Stimulated activated naive CD8-positive, alpha-beta T cell treated with anti-CD3 and anti-CD28 coated beads, Interleukin-15, Interleukin-2, amounts not matched to agents 100 U/mL and 50 U/mL, for 24 hours (primary cell): ENCODE data around the gene WDR91.

Experiments used
- ATAC-seq: fragments of 150-1000 bp; cut with Tn5 transposase; one replicate; pipeline ENCODE4 v1.10.0; 2021
- DNase-seq: peaks from one replicate; pipeline ENCODE4 v3.0.0; 2021

WDR91 gene

DNA sequence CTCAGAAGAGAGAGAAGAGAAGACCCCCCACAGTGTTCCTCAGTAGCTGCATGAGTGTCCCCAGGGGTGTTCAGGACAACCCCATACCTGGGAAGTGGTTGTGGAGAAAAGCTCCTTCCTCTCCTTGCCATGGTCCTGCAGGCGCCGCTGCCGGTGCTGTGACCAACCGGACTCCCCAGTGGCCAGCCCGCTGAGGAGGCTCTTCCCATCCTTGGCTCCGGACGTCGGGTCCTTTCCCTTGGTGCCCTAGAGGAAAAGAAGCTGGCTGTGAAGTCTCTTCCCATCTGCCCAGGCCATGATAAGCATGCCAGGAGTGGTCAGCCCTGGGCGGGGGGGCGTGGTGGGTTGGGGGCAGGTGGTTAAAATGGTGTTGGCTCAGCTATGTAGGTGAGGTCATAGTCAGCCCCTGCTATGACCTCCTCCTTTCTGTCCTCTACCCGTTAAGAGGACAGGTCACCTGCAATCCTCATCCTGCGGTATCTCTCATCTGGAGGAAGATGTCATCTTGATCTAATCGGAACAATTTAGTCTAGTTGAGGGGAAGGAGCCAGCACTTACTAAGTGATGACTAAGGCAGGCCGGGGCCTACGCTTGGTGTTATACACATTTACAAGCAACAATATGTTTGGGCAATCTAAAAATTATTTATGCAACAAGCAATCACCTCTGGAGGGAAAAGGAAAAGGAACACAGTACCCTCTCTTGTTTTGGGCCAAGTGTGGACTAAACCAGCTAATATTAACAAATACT, 13.2 kb downstream of the WDR91 start:
- DNase-seq (no peak), ATAC-seq (peak; percentile 53)

DNA sequence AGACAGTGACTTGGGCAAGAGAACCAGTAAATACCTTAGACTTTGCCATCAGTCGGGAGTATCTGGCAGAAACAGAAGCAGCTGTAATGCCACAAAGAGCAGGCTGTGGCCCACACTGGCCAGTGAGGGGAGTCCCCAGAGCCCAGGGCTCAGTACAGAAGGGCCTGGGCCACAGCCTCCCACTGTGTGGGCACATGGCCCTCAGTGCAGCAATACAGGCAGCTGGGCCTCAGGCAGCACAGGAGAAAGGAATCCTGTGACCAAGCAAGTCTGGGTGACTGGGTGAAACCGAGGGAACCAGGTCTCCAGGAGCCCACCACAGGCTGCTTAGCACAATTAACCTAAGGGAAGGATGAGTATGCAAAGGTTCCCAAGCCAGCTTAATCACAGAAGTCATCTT, 14.0 kb downstream of the WDR91 start:
- no peak for ATAC-seq

DNA sequence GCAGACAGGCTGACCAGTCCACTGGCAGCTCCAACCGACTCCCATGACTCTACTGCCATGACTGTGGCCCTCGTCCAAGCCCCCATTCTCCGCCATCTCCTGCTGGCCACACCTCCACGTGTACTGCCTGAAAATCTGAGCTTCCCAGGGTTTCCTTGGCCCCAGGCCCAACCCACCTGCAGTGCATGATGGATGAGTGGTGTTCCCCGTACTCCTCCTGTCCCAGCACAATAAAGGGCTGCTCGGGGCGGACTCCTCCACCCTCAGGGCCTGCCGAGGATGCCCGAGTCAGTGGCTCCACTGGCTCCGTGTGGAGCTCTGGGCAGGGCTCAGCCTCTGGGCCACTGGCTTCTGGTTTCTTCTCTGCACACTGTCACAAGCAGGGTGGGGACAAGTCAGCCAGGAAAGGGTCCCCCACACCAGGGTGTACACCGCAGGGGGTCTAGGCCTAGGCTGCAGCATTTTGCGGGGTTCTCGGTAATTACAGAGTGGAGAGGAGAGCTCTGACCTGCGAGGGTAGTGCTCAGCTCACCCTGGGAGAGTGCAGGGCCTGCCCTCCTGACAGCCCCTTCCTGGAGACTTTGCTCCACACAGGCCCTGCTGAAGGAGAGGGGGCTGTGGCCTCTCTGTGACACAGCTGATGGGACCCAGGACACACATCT, 15.2 kb downstream of the WDR91 start:
- ATAC-seq = no peak
- no peak for DNase-seq

More for the DNA sequence above, 14.0 kb downstream of the WDR91 start:
- no peak for DNase-seq

DNA sequence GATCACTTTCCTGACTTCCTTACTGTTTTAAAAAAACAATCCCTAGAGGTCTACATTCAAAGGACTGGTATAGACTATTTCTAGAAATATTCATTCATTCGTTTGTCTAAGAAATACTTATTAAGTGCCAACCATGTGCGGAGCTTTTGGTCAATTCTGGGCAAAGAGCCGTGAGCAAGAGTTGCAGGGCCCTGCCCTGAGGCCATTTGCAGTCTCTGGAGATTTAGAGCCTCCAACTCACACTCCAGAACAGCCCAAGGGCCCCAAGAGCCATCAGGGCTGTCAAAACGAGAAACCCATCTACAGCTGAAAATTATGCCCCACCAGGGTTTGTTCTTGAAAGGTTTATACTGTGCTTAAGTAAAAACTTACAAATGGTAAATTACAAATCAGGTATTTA, 16.2 kb downstream of the WDR91 start:
- ATAC-seq = no peak
- DNase-seq = no peak

DNA sequence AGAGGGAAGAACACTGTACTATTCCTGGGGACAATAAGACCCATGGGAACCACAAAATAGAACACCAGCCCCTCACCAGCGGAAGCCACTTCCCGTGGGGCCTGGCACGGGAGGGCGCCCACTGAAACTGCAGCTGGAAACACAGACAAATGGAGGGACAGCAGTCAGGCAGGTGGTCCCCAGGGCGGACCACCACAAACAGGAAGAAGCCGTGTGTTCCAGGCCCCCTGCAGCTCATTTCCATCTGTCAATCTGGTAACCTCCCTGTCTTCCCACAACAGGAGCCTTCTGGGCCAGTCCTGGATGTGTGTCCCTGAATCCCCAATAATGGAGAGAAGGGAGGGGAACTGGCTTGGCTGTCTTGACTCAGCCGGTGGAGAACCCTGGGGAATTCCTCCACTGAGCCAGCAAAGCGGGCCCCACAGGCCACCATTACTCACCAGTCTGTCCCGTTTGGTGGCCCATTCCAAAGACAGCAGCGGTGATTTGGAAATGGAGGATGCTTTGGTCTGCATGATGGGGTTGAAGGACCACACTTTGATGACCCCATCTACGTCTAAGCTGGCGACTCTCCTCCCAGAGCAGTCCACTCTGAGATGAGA, 16.7 kb downstream of the WDR91 start:
- DNase-seq (no peak), ATAC-seq (no peak)

DNA sequence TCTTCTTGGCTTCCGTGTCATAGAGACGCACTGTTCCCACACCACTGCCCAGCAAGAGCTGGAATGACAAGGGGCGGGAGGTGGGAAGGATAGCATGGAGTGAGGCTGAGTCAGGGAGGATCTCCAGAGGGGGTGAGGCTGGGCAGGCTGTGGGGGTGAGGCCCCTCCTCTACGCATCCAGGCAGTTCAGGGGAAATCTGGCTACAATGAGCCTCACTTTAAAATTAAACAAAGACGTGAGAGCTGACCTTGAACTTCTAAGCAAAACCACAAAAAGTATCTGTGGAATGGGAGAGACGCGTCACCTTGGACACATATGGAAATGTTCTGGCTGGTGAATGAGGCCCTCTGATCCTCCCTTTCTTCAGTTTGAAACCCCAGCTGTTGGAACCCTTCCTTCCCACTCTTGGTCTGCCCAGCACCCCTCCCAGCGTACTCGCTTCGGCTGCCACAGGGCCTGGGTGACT, 17.7 kb downstream of the WDR91 start:
- no peak for ATAC-seq
- DNase-seq = no peak

DNA sequence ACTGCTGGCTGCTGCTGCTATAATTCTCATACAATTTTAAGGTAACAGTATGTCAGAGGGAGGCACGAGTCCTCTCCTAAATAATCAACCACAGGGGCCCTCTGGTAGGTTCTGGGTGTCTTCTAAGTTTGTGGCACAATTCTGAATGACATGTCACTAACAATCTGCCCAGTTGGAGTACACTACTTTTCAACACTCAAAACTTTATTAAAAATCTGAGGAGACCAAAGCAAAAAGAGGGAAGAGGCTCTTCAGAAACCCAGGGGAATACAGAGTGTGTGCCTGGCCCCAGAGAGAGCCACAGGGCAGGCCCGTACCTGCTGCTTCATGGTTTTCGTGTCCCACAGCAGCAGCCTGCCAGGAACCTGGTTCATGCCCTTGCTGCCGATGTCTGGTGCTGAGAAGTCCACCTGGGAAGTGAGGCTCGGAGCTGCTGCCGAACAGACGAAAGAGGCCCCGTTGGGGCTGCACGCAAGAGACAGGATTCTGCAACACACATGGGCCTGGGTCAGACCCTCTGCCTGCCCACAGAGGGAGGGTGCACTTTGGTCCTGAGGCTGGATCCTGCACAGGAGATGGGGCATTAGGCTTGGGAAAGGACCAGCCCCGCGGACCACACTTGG, 18.3 kb downstream of the WDR91 start:
- no peak for DNase-seq
- no peak for ATAC-seq

DNA sequence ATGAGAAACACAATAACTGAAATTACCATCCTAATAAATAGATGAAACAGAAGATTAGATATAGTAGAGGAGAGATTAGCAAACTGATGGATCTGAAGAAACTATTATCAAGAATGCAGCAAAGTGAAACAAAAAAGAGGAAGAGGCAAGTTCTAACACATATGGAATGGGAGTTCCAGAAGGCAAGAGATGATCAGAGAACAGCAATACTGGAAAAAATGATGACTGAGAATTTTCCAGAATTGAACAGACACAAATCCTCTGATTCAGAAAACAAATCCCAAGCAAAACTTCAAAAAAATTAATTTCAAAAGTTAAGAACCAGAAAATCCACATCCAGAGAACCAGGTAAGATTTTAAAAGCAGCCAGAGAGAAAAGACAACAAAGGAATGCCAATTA, 20.6 kb downstream of the WDR91 start:
- no peak for ATAC-seq
- no peak for DNase-seq

DNA sequence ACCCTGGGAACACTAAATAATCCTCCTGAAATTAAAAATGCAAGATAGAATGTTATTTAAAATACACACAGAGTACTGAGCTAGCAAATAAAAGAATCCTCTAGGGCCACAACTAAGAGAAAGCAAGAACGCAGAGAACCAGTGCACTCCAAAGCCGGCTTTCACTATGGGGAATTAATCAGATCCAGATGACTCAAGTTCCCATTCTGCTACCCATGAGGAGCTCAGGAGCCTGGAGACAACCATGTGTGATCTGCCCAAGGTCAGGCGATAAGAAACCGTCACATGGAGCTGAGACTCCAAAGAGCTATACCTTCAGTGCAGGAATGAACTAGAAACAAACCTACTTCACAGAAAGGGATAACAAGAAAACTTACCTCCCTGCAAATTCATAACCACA, 21.4 kb downstream of the WDR91 start:
- ATAC-seq (no peak), DNase-seq (no peak)

DNA sequence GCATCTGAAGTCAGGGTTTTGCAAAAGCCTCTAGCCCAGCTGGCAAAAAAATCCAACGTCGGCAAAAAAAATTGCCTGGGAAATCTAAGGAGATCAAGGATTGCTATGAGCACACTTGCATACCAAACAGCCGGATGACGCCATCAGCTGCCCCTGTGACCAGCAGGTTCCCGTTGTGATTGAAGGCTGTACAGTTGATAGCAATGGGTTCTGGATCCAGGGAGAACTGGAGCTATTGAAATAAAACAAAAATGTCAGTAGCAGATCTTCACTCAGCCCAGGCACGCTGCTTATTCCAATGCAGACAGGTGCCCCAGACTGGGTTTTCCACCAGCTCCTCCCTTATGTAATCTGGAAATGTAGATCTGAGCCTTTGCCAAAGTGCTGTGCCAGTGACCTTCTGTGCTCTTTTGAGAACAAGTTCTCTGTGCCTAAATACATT, 22.1 kb downstream of the WDR91 start:
- ATAC-seq (no peak), DNase-seq (no peak)

DNA sequence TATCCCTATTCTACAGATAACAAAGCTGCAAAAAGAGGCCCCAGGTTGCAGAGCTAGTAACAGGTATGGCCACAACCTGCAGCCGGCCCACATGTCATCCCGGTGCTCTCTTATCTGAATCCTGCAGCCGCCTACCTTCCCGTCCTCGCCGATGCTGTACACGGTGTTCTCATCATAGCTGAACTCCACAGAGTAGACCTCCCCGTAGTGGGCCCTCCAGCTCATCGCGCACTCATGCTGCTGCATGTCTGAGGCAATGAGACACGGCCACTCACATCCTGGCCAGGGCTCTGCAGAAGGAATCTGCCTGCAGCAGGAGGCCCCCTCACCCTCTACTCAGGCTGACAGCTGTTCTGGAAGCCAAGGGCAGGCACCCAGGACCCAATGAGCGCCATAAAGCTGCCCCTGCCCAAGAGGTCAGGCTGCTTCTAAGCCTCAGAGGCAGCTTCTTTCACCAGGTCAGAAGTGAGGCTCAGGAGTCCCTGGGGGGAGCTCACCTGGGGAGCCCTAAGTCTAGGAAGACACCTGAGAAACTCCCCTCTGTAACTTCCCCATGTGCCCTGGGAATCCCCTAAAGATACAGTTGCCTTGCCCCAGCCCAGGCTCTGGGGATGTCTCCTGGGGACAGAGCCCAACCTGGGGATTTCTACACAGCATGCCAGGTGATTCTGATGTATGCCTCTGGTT, 22.9 kb downstream of the WDR91 start:
- no peak for DNase-seq
- peak; percentile 44 for ATAC-seq

DNA sequence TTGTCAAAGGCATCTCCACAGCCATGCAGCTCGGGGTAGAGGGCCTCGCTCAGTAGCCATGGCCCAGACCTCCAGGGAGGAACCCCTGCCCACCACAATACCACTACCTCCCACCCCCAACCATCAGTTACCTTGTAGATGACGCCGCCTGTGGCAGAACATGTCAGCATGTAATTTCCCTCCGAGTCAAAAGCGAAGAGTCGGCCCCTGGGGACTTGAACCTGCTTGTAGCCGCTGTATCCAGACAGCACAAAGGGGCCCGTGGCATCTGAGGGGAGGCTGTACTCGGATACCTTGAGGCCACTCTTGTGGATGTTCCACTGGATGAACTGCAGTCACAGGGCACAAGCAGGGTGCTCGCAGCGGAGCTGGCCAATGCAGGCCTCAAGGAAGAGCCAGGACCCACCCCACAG, 24.5 kb downstream of the WDR91 start:
- ATAC-seq (peak; percentile 72), DNase-seq (peak; percentile 38)

DNA sequence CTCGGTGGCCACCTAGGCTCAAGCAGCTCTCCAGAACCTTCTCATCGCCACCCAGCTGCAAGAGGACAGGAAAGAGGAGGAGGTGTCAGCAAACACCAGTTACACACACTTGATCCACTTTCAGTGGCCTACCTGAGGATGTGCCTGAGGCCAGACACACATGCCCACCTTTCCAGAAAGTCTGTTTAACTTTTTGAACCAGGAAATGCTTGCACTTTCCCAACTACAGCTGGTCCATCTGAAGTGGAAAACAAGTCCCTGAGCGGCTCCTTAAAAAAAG, 25.1 kb downstream of the WDR91 start:
- ATAC-seq = no peak
- no peak for DNase-seq

DNA sequence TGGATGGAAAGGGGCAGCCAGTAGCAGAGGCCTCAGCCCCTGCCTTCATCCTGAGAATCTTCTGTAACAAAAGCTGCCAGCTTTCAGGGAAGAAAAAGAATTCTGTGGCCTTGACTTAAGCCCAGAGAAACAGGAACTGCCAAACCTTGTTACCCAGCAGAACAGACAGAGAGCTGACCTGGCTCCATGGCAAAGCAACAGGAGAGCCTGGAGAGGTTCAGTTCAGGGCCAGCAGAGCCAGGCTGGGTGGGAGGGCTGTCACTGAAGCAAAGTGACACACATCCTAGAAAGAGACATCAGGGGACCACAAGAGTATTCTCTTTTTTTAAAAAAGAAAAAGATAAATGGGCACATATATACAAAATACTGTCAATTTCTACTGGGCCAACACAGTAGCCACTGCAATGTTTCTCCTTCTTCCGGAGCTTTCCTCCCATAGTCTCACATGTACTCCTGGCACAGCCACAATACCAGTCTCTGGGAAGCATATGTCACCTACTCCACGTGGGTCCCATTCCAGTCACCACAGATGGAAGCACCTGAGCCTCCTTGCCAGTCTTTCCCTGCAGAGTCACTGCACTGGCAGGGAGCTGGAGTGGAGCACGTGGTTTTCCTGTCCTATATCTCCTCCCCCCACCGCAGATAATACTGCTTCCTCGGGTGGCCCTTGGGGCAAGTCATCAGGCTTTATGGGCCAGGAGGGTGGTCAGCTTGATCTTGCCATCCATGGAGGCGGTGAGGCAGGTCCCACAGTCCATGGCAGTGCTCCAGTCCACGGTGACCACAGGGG, 25.7 kb downstream of the WDR91 start:
- no peak for DNase-seq
- no peak for ATAC-seq

DNA sequence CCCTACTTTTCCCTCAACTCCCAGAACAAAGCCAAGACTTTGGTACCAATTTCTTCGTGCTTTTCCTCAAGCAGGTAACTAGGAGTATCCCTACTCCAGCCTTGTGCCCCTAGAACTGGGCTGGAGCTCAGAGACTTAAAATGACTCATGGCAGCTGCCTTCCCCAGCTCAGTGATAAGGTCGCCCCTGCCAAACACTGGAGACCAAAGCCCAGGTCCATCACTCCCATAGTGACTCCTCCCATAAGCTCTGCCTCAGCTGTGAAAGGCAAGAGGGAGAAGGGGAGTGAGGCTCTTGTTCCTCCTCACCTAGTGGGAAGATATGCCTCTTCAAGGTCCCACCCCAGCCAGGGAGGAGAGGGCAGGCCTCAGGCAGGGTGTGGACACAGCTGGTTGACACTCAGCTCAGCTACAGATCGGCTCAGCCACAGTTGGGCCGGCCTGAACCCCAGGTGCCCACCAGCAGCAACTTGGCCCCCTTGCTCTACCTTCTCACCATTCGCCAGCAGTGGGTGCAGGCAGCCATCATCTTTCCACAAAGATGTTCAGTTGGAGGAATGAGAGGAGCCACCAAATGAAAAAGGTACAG, 27.0 kb downstream of the WDR91 start:
- DNase-seq (no peak), ATAC-seq (no peak)

DNA sequence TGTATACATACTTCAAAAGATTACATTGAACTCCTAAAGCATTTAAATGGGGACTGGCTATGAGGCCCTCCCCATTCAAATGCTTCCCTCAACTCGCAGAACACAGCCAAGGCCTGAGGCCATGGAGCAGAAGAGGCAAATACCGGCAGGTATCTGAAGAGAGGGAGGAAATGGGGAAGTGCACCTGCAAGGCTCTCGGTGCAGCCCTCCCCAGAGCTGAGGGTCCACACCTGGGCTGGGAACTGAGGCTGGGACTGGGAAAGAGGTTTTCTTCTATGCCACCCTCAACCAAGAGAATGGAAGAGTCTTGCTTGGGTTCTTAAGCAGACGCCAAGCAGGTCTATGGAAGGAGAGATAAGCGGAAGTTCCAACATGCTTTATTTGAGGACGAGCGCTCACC, 27.8 kb downstream of the WDR91 start:
- ATAC-seq = no peak
- DNase-seq = no peak

DNA sequence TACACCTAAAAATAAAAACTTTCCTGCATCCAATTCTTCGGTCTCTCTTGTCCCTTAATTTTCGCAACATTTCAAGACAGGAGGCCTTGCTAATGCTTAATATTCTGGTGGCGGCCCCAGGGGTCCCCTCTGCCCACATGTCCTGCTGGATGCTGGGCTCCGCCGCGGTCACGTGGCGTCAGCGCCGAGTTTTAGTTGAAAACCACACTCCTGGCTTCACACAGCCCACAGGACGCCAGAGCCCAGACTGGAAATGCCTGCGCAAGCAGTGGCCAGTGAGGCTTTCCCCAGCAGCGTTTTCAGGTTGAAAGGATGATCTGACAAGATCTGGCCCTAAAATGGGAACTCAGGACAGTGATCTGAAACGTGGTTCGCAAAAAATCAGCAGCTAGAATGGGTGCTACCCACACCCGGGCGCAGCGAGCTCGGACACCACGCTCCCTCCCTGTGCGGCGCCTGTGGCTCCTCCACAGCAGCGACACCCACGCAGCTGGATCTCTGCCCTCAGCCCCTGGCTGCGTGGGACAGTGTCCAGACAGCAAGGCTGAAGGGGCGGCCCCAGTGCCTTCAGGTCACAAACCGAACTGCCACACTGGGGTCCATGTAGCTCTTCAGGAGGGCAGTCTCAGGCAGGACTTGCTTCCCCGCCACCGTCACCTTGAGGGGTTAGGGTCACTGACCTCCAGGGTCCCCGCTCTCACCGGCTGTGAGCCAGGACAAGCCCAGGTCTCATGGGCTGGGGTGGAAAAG, 29.2 kb downstream of the WDR91 start:
- no peak for DNase-seq
- no peak for ATAC-seq

DNA sequence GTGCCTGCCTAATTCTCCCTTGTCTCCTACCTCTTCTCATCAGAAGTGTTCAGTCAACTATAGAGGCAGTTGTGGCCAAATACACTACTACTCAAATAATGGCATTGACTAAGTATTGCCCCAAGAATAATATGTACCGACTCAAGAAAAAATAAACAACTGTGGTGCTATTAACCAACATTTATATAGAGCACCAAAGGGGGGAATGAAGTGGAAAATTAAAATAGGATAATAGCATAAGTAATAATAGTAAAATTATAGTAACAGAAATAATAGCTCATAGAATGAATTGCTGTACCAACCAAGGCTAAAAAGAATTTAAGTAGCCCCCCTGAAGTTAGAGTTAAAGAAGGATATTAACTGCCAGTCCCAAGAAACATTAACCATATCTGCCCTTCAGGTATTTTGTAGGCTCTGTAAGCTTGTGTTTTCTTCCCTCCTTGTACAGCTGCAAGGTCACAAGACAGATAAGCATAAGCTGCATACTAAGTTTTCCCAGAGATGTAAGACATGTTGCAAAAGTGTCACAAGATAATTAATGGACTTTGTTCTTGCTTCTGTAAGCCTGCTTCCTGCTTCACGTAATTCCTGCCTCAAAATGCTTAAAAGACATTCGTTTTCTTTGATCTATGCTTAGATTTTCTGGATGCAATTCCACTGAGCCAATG, 29.9 kb downstream of the WDR91 start:
- DNase-seq (no peak), ATAC-seq (no peak)

DNA sequence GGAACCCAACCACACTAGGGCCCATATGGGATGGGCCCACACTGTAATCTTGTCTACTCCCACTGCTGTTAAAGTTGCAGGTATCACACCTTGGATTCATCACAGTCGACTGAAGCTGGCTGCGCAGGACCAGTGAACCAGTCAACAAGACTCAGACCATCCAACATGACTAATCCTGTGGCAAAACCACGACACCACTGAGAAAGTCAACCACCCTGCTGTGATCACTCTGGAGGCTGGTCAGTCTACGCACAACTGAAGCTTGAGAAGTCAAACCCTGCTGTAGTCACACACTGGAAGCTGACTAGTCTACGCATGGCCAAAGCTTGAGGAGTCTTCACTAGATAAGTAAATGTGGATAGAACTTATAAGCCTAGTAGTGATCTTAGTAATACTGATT, 31.2 kb downstream of the WDR91 start:
- no peak for DNase-seq
- ATAC-seq = peak; percentile 66

DNA sequence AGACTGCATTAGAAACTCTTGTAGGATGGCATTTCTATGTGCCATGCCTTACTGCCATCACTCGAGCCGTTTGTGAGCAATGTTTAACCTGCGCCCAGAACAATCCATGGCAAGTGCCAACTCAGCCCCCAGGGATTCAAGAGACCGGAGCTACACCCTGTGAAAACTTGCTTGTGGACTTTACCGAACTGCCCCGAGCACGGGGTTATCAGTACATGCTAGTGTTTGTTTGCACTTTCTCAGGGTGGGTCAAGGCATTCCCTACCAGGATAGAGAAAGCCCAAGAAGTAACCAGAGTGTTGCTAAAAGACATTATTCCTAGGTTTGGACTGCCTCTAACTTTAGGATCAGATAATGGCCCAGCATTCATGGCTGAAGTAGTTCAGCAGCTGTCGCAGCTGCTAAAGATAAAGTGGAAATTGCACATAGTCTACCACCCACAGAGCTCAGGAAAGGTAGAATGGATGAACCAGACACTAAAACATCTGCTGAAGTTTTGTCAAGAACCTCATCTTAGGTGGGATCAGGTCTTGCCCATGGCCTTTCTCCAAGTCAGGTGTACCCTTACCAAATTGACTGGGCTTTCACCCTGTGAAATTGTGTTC, 31.9 kb downstream of the WDR91 start:
- no peak for DNase-seq
- ATAC-seq = no peak
